Activated T-helper 2 cell treated with anti-CD3 and anti-CD28 coated beads, Interferon-gamma antibody, Interleukin-2, Interleukin-4, amounts not matched to agents 10 μg/mL and 5 μg/mL and 100 μg/mL, durations not matched to agents 14 hours and 24 hours and 36 hours (primary cell): ENCODE data around the gene PARVG. TPM values are rescaled to one million over a fixed set of nuclear protein-coding genes. Genes with fewer than 3 reads are reported as not detected.
"Not testable (repeated sequence)": the region's sequence is repeated elsewhere in the genome, so short reads cannot be mapped to it uniquely, and the experiment has no call there.

Source experiments
- DNase-seq: peaks from one replicate; pipeline ENCODE4 v3.0.0; 2021; ENCODE audit warnings: low spot score
- H3K27ac Mint-ChIP-seq: one replicate; pipeline ENCODE4 v1.8.0; 2021; ENCODE audit warnings: mixed read lengths
- H3K27me3 Mint-ChIP-seq: one replicate; pipeline ENCODE4 v1.8.0; 2021; ENCODE audit warnings: low read depth, mixed read lengths
- H3K36me3 Mint-ChIP-seq: one replicate; pipeline ENCODE4 v1.8.0; 2021; ENCODE audit warnings: low read depth, mixed read lengths
- H3K4me1 Mint-ChIP-seq: one replicate; pipeline ENCODE4 v1.8.0; 2021; ENCODE audit warnings: low read depth, mixed read lengths
- H3K4me3 Mint-ChIP-seq: one replicate; pipeline ENCODE4 v1.8.0; 2021; ENCODE audit warnings: low read depth, mild to moderate bottlenecking, moderate library complexity, mixed read lengths
- H3K9me3 Mint-ChIP-seq: one replicate; pipeline ENCODE4 v1.8.0; 2021; ENCODE audit warnings: mixed read lengths
- intact Hi-C: fragments of 100-400 bp; cut with micrococcal nuclease; formaldehyde crosslinking; loops from one replicate; pipeline ENCODE4 v1.15.1; 2023
- total RNA-seq: library from RNA; stranded (reverse); gene quantifications from 2 replicates; pipeline ENCODE4 v1.2.3, GENCODE V29; 2022

PARVG gene
- total RNA-seq, 1 donor from 2014 or later = 73.5 TPM

GRCh38 chr22:44231233-44231632 is 50.5 kb downstream of the PARVG start:
- no peak for DNase-seq
- peaks cover 4% of the 10 kb centered on the region for H3K9me3 Mint-ChIP-seq
- no peaks in the 10 kb centered on the region for H3K36me3 Mint-ChIP-seq
- no peak overlapping the region for H3K27ac Mint-ChIP-seq
- H3K4me3 Mint-ChIP-seq = no peak overlapping the region
- no peaks in the 10 kb centered on the region for H3K4me1 Mint-ChIP-seq
- intact Hi-C loops = no loop called here
- H3K27me3 Mint-ChIP-seq = peaks cover 6% of the 10 kb centered on the region

- H3K36me3 Mint-ChIP-seq, H3K4me3 Mint-ChIP-seq, H3K9me3 Mint-ChIP-seq, intact Hi-C loops, H3K27ac Mint-ChIP-seq, H3K4me1 Mint-ChIP-seq, DNase-seq: not testable (repeated sequence)
- H3K27me3 Mint-ChIP-seq = peaks cover 12% of the 10 kb centered on the region
Measured at GRCh38 chr22:44234372-44234771, 53.6 kb downstream of the PARVG start.

- no peaks in the 10 kb centered on the region for H3K9me3 Mint-ChIP-seq
- H3K27me3 Mint-ChIP-seq = peaks cover 14% of the 10 kb centered on the region
- intact Hi-C loops = no loop called here
- no peak overlapping the region for H3K4me3 Mint-ChIP-seq
- no peak overlapping the region for H3K27ac Mint-ChIP-seq
- DNase-seq = no peak
- H3K36me3 Mint-ChIP-seq = no peaks in the 10 kb centered on the region
- H3K4me1 Mint-ChIP-seq = no peaks in the 10 kb centered on the region
Measured at GRCh38 chr22:44237290-44237689, 56.6 kb downstream of the PARVG start.

GRCh38 chr22:44241121-44241520 is 60.4 kb downstream of the PARVG start:
- DNase-seq, H3K4me3 Mint-ChIP-seq, H3K4me1 Mint-ChIP-seq, H3K27ac Mint-ChIP-seq, H3K9me3 Mint-ChIP-seq, intact Hi-C loops, H3K36me3 Mint-ChIP-seq: not testable (repeated sequence)
- peaks cover 14% of the 10 kb centered on the region for H3K27me3 Mint-ChIP-seq

- no peak overlapping the region for H3K27ac Mint-ChIP-seq
- H3K9me3 Mint-ChIP-seq = no peaks in the 10 kb centered on the region
- peaks cover 9% of the 10 kb centered on the region for H3K27me3 Mint-ChIP-seq
- no peaks in the 10 kb centered on the region for H3K4me1 Mint-ChIP-seq
- intact Hi-C loops = no loop called here
- peak; percentile 3 for DNase-seq
- no peaks in the 10 kb centered on the region for H3K36me3 Mint-ChIP-seq
- H3K4me3 Mint-ChIP-seq = no peak overlapping the region
Measured at GRCh38 chr22:44242946-44243724, 62.4 kb downstream of the PARVG start.

GRCh38 chr22:44243761-44244160 is 63.0 kb downstream of the PARVG start:
- H3K27me3 Mint-ChIP-seq = peaks cover 8% of the 10 kb centered on the region
- H3K4me3 Mint-ChIP-seq = no peak overlapping the region
- H3K9me3 Mint-ChIP-seq = no peaks in the 10 kb centered on the region
- no peaks in the 10 kb centered on the region for H3K36me3 Mint-ChIP-seq
- intact Hi-C loops = no loop called here
- DNase-seq = no peak
- H3K27ac Mint-ChIP-seq = no peak overlapping the region
- H3K4me1 Mint-ChIP-seq = no peaks in the 10 kb centered on the region

GRCh38 chr22:44244265-44244822 is 63.6 kb downstream of the PARVG start:
- Mint-ChIP-seq H3K9me3 (no peaks in the 10 kb centered on the region), H3K27ac (no peak overlapping the region), H3K4me3 (no peak overlapping the region), H3K4me1 (no peaks in the 10 kb centered on the region), H3K36me3 (no peaks in the 10 kb centered on the region), H3K27me3 (peaks cover 3% of the 10 kb centered on the region)
- DNase-seq = no peak
- intact Hi-C loops = no loop called here

- no peak overlapping the region for H3K4me3 Mint-ChIP-seq
- H3K4me1 Mint-ChIP-seq = no peaks in the 10 kb centered on the region
- H3K36me3 Mint-ChIP-seq = no peaks in the 10 kb centered on the region
- no peak for DNase-seq
- H3K9me3 Mint-ChIP-seq = peaks cover 10% of the 10 kb centered on the region
- H3K27ac Mint-ChIP-seq = no peak overlapping the region
- H3K27me3 Mint-ChIP-seq = peaks cover 3% of the 10 kb centered on the region
- intact Hi-C loops = no loop called here
Measured at GRCh38 chr22:44245438-44245837, 64.7 kb downstream of the PARVG start.

GRCh38 chr22:44245867-44246266 is 65.1 kb downstream of the PARVG start:
- Mint-ChIP-seq H3K27ac (no peak overlapping the region), H3K4me1 (no peaks in the 10 kb centered on the region), H3K9me3 (peaks cover 11% of the 10 kb centered on the region), H3K36me3 (no peaks in the 10 kb centered on the region), H3K4me3 (no peak overlapping the region), H3K27me3 (peaks cover 2% of the 10 kb centered on the region)
- intact Hi-C loops = no loop called here
- peak; percentile 7 for DNase-seq

- intact Hi-C loops = no loop called here
- Mint-ChIP-seq H3K9me3 (peaks cover 11% of the 10 kb centered on the region), H3K36me3 (no peaks in the 10 kb centered on the region), H3K27ac (no peak overlapping the region), H3K4me1 (no peaks in the 10 kb centered on the region), H3K27me3 (no peaks in the 10 kb centered on the region), H3K4me3 (no peak overlapping the region)
- DNase-seq = peak; percentile 3
Measured at GRCh38 chr22:44246615-44247326, 66.0 kb downstream of the PARVG start.

- no peaks in the 10 kb centered on the region for H3K36me3 Mint-ChIP-seq
- H3K9me3 Mint-ChIP-seq = peaks cover 11% of the 10 kb centered on the region
- peak; percentile 3 for DNase-seq
Measured at GRCh38 chr22:44247346-44247745, 66.6 kb downstream of the PARVG start.

GRCh38 chr22:44247923-44248892 is 67.5 kb downstream of the PARVG start:
- H3K4me3 Mint-ChIP-seq = no peak overlapping the region
- DNase-seq = peak; percentile 2
- intact Hi-C loops = no loop called here

More at GRCh38 chr22:44247346-44247745, 66.6 kb downstream of the PARVG start:
- no peak overlapping the region for H3K27ac Mint-ChIP-seq
- no peak overlapping the region for H3K4me3 Mint-ChIP-seq
- no peaks in the 10 kb centered on the region for H3K4me1 Mint-ChIP-seq
- H3K27me3 Mint-ChIP-seq = no peaks in the 10 kb centered on the region
- intact Hi-C loops = no loop called here

More at GRCh38 chr22:44247923-44248892, 67.5 kb downstream of the PARVG start:
- Mint-ChIP-seq H3K36me3 (no peaks in the 10 kb centered on the region), H3K27me3 (peaks cover 2% of the 10 kb centered on the region), H3K27ac (no peak overlapping the region), H3K9me3 (peaks cover 11% of the 10 kb centered on the region), H3K4me1 (no peaks in the 10 kb centered on the region)
